Measurements from ENCODE around the gene SULT1E1. TPM values are rescaled to one million over a fixed set of nuclear protein-coding genes. Genes with fewer than 3 reads are reported as not detected.

SULT1E1 gene
- total RNA-seq, 1 donor from 2014 or later, result not detected

- Mint-ChIP-seq H3K4me3 (no peak overlapping the region), H3K27me3 (no peaks in the 10 kb centered on the region), H3K9me3 (no peaks in the 10 kb centered on the region), H3K4me1 (no peaks in the 10 kb centered on the region), H3K36me3 (ENCODE audit: low read depth) (no peaks in the 10 kb centered on the region), H3K27ac (no peak overlapping the region)
- intact Hi-C loops (cut with micrococcal nuclease), result no loop called here
- no peak for DNase-seq
Measured at GRCh38 chr4:69813628-69814027, 46.3 kb downstream of the SULT1E1 start.

- no peaks in the 10 kb centered on the region for H3K27me3 Mint-ChIP-seq
- no peak overlapping the region for H3K27ac Mint-ChIP-seq
- H3K9me3 Mint-ChIP-seq, result no peaks in the 10 kb centered on the region
- no peak overlapping the region for H3K4me3 Mint-ChIP-seq
- H3K36me3 Mint-ChIP-seq (ENCODE audit: low read depth), result no peaks in the 10 kb centered on the region
- intact Hi-C loops (cut with micrococcal nuclease), result no loop called here
- no peak for DNase-seq
- no peaks in the 10 kb centered on the region for H3K4me1 Mint-ChIP-seq
Measured at GRCh38 chr4:69811166-69811565, 48.8 kb downstream of the SULT1E1 start.

GRCh38 chr4:69800599-69800998, 59.3 kb downstream of the SULT1E1 start:
- H3K9me3 Mint-ChIP-seq, result no peaks in the 10 kb centered on the region
- H3K4me3 Mint-ChIP-seq, result no peak overlapping the region
- H3K27me3 Mint-ChIP-seq, result no peaks in the 10 kb centered on the region
- no peaks in the 10 kb centered on the region for H3K36me3 Mint-ChIP-seq (ENCODE audit: low read depth)
- H3K4me1 Mint-ChIP-seq, result no peaks in the 10 kb centered on the region
- no peak for DNase-seq
- intact Hi-C loops (cut with micrococcal nuclease), result no loop called here
- H3K27ac Mint-ChIP-seq, result no peak overlapping the region

- no peak for DNase-seq
- H3K4me1 Mint-ChIP-seq, result no peaks in the 10 kb centered on the region
- intact Hi-C loops (cut with micrococcal nuclease), result no loop called here
- H3K27me3 Mint-ChIP-seq, result no peaks in the 10 kb centered on the region
- H3K9me3 Mint-ChIP-seq, result no peaks in the 10 kb centered on the region
- no peak overlapping the region for H3K27ac Mint-ChIP-seq
- no peaks in the 10 kb centered on the region for H3K36me3 Mint-ChIP-seq (ENCODE audit: low read depth)
- H3K4me3 Mint-ChIP-seq, result no peak overlapping the region
Measured at GRCh38 chr4:69799337-69799736, 60.6 kb downstream of the SULT1E1 start.

- Mint-ChIP-seq H3K27me3 (peaks cover 3% of the 10 kb centered on the region), H3K36me3 (ENCODE audit: low read depth) (no peaks in the 10 kb centered on the region), H3K4me3 (no peak overlapping the region)
Measured at GRCh38 chr4:69793732-69794131, 66.2 kb downstream of the SULT1E1 start.

More at GRCh38 chr4:69793732-69794131, 66.2 kb downstream of the SULT1E1 start:
- intact Hi-C loops (cut with micrococcal nuclease), result no loop called here
- no peaks in the 10 kb centered on the region for H3K4me1 Mint-ChIP-seq
- no peaks in the 10 kb centered on the region for H3K9me3 Mint-ChIP-seq
- no peak overlapping the region for H3K27ac Mint-ChIP-seq
- no peak for DNase-seq

Other genes with a start within 250 kb of the SULT1E1 start
- gene UGT2A2, start 220.5 kb downstream of the SULT1E1 start, total RNA-seq, result not detected in 2 replicates
- gene UGT2A1, start 206.9 kb downstream of the SULT1E1 start, total RNA-seq, result not detected in 2 replicates
- 0.19 and 0.23 TPM in 2 replicates for gene SULT1B1, start 99.5 kb downstream of the SULT1E1 start, total RNA-seq
- gene CSN1S1, start 70.9 kb upstream of the SULT1E1 start, total RNA-seq, result not detected in 2 replicates
- gene CSN2, start 105.6 kb upstream of the SULT1E1 start, total RNA-seq, result not detected in 2 replicates
- gene STATH, start 135.8 kb upstream of the SULT1E1 start, total RNA-seq, result not detected in 2 replicates
- gene HTN3, start 168.3 kb upstream of the SULT1E1 start, total RNA-seq, result not detected in 2 replicates
- gene HTN1, start 190.3 kb upstream of the SULT1E1 start, total RNA-seq, result not detected in 2 replicates